ENCODE measurements around the gene HMX3.

The HMX3 gene

DNA sequence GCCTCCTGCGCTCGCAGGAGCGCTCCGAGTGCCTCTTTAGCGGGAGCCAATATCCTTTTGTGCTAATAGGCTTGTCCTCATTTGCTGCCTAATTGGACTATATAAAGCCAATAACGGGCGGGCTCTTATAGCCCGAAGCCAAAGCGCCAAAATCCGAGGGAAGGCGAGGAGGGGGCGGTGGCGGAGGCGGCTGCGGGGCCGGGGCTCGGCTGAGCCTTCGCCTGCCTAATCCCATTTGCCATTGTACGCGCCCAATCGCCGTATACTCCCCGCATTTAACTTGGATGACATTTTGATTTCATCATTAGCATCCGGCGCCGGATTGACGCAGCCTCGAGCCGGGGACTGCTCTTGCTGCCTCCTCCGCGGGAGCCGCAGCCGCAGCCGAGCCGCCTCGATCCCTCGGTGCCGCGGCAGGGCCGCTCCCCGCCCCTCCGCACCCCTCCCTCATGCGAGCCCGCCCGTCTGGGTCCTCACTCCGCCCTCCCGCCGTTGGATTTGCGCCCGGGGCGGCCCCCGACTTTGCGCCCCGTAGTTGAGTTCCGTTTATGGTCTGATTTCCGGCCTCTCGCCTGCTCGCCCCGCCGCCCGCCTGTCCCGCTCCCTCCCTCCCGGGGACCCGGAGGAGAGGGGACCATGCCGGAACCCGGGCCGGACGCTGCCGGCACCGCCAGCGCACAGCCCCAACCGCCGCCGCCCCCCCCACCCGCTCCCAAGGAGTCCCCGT is at the start of gene HMX3:
Gene HMX3 (plus strand): TSS at position 556 of the 727 bp plus-strand sequence. CDS start 81 bp downstream, at position 637.
- peak; percentile 62 for DNase-seq

GRCh38 chr10:123086281-123086680 is 49.5 kb upstream of the HMX3 start:
- no peak for DNase-seq

- no peak for DNase-seq
Measured at GRCh38 chr10:123087348-123087747, 48.4 kb upstream of the HMX3 start.

- DNase-seq, result no peak
Measured at GRCh38 chr10:123087786-123088185, 48.0 kb upstream of the HMX3 start.

- no peak for DNase-seq
Measured at GRCh38 chr10:123092635-123093414, 42.9 kb upstream of the HMX3 start.

GRCh38 chr10:123093489-123093888 is 42.3 kb upstream of the HMX3 start:
- no peak for DNase-seq

DNA sequence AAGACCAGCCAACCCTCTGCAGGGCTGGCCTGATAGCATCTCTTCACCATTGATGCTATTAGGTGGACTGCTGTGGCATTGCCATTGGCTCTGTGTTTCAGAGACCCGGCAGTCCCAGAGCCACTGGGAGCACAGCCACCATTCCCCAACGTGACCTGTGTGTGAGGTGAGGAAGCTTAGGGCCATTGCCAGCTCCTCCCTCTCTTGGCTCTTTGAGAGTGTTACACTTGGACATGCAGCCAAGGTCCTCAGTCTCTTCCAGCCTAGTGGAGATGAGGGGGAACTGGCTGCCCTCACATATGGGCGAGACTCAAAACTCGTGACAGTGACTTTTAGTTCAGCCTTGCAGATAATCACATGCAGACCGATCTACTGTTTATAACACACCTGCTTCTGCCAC is 39.3 kb upstream of the HMX3 start:
- no peak for DNase-seq

DNA sequence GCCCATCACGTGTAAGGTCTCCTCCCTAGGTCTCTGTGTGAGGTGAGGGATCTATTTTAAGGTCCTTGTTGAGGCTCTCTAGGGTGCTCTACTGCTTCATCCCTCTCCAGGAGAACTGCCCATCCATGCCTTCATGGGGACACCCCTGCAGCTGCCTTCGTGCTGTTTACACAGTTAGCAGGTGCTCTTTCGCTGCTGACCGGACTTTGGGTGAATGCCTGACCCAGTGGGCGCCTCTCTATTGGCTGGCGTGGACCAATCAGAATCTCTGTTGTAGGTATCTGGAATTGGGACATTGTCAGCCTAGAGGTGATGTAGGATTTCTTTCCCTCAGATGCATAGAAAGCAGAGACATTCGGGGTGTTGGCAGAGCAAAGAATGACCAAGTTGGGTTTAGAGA is 38.7 kb upstream of the HMX3 start:
- DNase-seq, result no peak

DNA sequence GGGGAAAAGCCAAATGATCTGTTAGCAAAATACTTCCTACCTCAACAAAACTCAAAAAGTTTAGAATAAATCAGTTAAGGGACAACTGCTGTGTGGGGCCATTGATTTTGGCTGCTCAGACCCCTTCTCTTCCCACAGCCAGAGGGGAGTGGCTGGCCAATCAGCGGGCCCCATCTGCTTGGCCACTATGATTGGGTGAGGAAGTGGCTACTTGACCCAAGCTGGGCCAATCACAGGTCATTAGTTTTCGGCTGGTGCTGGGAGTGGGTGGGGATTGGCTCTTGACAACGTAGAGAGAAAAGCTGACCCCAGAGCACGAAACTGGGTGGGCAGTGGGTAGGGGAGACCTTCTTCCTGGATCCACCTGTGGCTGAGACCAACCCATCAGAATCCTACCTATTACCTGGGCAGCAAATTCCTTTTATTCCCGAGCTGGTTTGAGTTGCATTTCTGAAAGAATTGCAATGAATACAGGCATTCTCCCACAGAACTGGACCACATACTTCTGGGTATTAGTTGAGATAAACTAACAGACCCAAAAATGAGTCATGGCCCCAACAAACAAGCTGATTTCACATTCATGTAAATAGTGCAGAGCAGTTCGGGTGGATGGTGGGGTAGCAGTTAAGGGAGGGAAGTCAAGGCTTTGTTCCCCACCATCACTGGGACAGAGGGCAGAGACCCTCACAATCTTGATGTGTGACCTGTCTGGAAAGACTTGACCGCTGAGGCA is 35.6 kb upstream of the HMX3 start:
- DNase-seq, result no peak

DNA sequence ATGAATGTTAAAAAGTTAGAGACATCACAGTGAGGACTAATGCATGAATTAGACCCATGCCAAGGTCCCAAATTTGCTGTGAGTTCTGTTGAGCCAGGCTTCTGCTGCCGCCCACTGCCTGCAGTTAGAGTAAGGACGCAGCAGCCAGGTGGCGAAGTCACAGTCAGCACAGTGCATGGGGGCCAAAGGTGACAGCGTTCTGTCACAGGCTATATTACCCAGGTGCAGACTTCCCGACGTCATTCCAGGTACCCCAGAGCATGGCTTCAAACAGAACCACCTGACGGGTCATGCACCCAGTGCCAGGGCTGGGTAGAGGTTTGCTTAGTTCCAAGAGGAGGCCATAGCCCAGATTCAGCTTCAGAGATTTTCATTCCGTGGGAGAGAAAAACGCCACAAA is 33.9 kb upstream of the HMX3 start:
- DNase-seq, result no peak

- no peak for DNase-seq
Measured at GRCh38 chr10:123102673-123103072, 33.1 kb upstream of the HMX3 start.

GRCh38 chr10:123103944-123104343 is 31.8 kb upstream of the HMX3 start:
- no peak for DNase-seq

DNA sequence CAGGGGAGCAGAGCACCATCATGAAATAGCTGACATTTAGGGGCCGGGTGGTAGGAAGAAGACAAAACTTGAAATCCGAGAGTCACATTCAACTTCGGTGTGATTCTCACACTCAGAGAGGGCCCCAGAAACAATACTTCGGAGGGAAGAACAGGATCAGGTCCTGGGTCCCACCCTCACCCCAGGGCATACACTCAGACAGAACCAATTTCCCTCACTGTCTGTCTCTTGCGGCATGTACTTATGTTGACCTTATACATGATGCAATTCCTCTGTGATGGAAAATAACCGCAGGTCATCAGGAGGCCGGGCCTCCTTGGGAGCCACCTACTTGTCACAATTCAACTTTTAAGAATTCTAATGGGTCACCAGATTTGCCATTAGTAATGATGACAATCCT is 26.3 kb upstream of the HMX3 start:
- DNase-seq, result no peak

DNA sequence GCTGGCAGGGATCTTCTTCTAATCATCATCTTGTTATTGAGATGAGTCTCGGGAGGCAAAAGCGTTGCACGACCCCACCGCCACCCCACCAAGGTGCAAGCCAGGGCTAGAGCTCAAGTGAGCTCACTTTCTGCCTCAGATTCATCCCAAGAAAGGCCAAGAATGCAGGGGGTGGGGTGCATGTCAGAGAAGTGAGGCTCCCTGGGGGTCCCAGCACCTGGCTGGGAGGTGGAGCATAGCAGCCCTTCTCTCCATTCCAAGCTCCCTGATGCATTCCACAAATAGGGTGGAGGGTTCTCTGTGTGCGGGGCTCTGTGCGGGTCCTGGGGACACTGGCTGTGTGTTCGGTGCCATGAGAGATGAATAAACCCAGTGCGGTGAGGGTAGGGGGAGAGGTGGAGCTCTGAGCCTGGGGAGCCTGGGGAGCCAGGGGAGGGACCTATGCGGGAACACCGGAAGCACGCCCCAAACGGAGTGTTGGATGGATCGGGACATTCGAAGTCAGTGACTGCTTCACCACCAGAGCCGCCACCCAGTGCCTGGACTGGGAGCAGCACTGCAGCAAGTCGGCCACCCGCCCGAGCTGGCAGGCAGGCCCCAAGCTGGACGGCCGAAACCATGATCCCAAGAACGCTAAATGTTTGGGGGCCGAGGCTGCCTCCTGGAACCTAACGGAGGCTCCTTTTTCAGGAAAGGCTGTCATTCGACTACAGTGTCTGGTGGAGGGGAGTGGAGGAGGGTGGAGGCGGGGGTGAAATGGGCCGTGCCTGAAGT is 17.9 kb upstream of the HMX3 start:
- no peak for DNase-seq

DNA sequence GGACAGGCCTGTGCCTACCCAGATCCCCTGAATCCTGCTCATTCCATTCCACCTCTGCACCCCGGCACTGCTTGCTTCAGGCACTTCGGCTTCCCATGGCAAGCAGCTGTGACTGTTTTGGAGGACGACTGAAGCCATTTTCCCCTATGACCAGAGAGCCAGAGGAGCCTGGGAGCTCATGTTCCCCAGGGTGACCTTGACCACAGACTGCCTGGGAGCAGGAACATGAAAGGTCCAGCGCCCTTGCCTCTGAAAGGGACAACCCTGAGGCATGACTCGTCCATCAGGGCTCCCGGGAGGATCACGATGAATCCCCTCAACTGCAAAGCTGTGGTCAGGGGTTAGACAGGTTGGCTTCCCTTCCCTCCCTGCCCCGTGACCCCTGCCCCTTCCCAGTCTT is 16.7 kb upstream of the HMX3 start:
- DNase-seq, result no peak

DNA sequence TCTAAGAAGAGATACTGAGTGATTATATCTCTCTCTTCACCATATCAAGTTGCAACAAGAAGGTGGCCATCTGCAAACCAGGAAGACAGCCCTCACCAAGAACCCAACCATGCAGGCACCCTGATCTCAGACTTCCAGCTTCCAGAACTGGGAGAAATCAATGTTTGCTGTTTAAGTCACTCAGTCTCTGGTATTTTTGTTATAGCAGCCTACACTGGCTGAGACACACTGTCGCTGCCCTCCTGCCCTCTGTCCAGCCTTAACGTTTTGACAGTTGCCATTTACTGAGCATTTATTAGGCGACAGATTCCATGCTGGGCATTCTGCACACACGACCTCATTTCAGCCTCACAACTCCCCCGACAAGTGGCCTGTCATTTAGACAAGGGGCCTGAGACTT is 9.5 kb upstream of the HMX3 start:
- DNase-seq, result no peak

DNA sequence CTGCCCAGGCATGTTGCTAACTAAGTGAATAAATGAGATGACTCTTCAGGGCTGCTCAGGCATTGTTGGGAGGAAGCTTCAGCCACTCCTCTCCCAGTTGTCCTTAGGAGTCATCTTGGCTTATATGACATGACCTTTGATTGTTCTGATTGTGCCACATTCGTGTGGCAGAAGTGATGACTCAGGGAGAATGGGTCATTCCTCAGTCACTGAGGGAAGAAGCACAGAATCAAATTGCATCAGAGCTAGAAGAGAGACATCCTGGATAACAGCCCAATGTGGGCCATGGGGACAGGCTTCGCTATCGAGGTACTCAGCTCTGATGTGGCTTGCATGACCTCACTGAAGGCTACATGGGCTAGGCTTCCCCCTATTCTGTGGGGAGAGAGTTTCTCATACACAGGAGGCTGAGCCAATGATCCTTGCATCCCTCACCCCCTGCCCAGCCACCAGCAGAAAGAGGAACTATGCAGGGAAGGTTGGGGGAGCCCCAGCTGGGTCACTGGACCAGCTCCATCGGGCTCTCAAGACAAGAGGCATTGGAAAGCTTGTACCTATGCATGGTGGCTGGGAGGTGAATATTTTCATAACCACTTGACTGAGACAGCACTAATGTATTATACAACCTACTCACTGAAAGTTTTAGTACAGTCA is 6.0 kb upstream of the HMX3 start:
- no peak for DNase-seq

GRCh38 chr10:123132576-123133477 is 2.9 kb upstream of the HMX3 start:
- peak; percentile 92 for DNase-seq

DNA sequence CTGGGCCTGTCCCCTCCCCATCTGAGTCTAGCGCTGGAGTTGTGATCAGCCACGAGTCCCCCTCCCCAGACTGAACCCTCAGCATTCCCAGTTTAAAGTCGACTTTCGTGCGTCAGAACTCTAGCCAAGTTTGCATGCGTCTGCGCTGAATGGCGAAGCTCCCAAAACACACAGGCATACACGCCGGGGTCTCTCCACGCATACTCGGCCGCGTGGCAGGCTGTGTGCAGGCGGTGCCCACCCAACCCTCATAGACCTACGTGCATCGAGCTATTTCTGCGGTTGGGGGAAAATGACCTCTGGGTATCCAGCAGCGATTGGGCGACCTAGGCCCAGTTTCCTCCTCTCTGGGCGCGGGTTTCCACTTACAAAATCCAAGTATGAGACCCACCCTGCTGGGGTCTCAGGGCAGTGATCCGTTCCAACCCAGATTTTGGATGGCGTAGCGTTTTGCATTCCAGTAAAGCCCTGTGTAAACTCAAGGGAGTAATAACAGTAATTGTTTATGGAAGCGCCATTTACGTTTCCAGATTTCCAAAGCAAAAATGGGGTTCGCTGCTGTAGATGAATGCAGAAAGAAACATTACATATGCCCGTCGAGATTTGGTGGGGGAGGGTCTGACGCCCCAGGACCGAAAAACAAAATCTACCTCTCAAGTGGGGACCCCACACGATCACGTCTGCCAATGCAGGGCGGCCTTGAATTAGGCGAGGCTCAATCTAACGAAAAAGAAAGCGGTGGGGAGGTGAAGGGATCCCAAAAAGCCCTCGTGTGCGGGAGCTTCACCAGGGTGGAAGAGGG is 2.0 kb upstream of the HMX3 start:
- DNase-seq, result no peak

GRCh38 chr10:123134343-123134914 is 1.3 kb upstream of the HMX3 start:
- peak; percentile 21 for DNase-seq
